Pulmonary artery endothelial cell (primary cell): ENCODE measurements around the gene RBM47. TPM values are rescaled to one million over a fixed set of nuclear protein-coding genes. Genes with fewer than 3 reads are reported as not detected.

Experiments used
- DNase-seq: peaks from one replicate; pipeline ENCODE4 v3.0.0-alpha.2; 2011; ENCODE audit warnings: low read depth, low spot score
- total RNA-seq: library from RNA; depleted of rRNA; stranded (reverse); fragments of >200 nt; gene quantifications from 2 replicates; pipeline ENCODE4 v1.2.3, GENCODE V29; 2014

RBM47 gene
- total RNA-seq, 1 donor from 2014 or later: 0.20 TPM

- DNase-seq: no peak
Measured at GRCh38 chr4:40592034-40592433, 37.6 kb downstream of the RBM47 start.

DNA sequence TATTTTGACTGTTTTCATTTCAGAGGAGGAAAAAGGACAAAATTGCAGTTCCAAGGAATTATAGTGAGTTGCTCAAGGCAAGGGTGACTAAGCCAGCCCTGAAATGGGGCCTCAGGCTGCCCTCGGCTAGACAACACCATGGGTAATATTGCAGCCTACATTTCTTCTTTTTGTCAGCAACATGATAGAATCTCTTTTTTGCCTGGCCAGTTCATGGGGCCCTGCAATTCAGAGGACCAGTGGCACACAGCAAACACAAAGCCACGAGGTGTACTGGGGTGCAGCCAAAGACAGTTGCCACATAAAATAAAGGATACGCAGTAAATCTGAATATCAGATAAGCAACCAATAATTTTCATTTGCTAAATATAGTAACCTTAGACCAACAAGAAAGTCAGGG, 41.8 kb downstream of the RBM47 start:
- DNase-seq: no peak

- DNase-seq: no peak
Measured at GRCh38 chr4:40587351-40587750, 42.3 kb downstream of the RBM47 start.

DNA sequence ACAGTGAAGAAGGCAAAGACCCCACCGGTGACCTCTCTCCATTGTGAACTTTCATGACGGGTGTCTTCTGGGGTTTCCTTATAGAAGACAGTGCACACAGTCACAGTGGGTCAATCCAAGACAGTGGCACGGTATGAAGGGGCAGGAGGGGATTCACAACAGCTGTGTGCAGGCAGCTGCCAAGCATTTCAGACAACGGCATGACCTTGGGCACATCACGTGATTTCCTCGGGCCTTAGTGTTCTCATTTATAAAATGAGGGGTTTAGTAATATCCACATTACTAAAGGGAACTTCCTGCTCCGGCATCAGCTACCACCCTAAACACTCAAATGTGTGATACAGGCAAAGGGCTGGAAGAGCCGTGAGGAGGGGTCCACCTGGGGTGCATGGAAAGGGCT, 42.9 kb downstream of the RBM47 start:
- DNase-seq: no peak

GRCh38 chr4:40586034-40586433, 43.6 kb downstream of the RBM47 start:
- no peak for DNase-seq

GRCh38 chr4:40585201-40585799, 44.4 kb downstream of the RBM47 start:
- DNase-seq: no peak

DNA sequence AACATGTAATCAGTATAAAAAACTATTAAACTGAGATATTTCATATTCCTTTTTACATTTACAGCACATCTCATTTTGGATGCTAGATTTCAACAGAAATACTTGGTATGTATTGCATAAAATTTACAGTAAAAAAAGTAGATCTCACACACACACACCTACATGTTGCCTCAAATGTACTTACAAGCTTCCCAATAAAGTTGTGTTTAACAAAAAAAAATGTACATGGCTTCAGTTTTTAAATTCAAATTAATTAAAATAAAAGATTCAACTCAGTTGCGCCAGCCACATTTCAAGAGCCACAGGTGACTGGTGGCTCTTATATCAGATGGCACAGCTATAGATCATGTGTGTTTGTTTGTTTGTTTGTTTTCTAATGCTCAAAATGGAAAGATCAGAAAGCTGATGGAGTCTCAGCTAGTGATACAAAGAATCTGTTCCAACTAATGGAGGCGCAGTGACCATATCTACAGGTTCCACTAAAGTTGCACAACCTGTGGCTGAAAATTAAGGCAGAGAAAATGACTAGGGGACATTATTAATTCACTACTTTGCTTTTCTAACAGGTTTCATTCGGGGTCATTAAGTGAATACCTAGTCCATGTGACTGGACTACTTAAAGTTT, 45.0 kb downstream of the RBM47 start:
- DNase-seq: no peak

GRCh38 chr4:40583850-40584439, 45.7 kb downstream of the RBM47 start:
- DNase-seq: no peak

DNA sequence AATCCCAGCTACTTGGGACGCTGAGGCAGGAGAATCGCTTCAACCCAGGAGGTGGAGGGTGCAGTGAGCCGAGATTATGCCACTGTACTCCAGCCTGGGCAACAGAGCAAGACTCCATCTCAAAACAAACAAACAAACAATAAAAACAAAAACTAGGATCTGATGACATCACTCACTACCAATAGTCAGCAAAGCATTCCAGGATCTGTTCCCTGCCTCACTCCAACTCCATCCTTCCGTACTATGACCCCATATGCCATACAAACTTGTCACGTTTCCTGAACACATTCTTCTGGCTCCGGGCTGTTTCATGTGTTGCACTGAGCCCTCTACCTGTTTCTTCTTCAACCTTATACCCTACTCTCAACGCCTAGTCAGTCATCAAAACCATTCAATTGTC, 47.3 kb downstream of the RBM47 start:
- no peak for DNase-seq

- no peak for DNase-seq
Measured at GRCh38 chr4:40581254-40582140, 48.2 kb downstream of the RBM47 start.

GRCh38 chr4:40579983-40580382, 49.7 kb downstream of the RBM47 start:
- DNase-seq: no peak

- DNase-seq: no peak
Measured at GRCh38 chr4:40577588-40578253, 51.9 kb downstream of the RBM47 start.

DNA sequence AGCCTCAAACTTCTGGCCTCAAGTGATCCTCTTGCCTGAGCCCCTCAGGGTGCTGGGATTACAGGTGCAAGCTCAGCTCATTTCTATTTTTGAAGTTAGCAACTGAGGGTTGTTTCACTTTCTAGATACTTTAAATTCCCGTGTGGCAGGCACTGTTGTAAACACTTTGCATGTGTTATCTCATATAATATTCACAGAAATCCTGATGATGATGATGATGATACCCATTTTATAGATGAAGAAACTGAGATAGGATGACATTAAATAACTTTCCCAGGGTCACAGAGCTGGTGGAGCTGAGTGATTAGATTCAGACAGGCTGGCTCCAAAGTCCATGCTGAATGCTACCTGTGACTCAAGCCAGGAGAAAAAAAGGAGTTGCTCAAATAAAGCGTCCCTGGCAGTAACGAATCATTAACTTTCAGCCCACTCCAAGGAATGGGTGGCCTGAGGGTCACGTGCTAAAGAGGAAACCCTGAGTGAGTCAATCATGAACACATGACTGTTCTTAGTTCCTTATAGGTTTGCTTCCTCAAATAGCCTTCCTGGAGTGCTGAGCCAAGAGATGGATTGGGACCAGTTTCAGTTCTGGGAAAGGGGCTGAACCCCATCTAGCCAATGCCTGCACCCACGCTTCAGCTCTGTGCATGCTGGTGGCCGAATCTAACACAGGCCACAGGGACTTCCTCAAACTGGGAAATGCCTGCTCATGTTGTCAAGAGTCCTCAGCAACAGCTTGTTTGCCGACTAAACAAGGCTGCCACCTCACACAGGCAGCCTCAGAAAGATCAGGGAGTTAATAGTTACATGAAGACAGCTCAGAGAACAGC, 52.8 kb downstream of the RBM47 start:
- peak; percentile 36 for DNase-seq

DNA sequence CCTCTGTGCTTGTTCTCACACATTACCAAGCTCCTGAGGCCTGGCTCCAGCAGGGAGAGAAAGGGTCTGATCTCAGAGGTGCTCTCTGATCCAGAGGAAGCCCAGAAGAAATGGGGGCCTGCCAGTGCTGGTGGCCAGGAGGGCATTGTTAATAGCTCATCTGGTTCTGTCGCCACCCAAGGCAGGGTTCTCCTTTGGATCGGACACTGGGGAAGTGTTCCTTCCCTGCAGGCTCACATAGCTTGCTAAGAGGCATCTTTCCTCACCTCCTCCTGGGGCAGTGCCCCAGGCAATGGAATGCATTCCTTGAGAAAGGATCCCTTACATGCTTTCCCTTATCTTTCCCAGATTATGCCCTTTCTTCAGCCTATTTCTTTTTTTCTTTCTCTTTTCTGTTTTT, 53.8 kb downstream of the RBM47 start:
- DNase-seq: no peak

- DNase-seq: no peak
Measured at GRCh38 chr4:40573593-40574311, 55.9 kb downstream of the RBM47 start.

DNA sequence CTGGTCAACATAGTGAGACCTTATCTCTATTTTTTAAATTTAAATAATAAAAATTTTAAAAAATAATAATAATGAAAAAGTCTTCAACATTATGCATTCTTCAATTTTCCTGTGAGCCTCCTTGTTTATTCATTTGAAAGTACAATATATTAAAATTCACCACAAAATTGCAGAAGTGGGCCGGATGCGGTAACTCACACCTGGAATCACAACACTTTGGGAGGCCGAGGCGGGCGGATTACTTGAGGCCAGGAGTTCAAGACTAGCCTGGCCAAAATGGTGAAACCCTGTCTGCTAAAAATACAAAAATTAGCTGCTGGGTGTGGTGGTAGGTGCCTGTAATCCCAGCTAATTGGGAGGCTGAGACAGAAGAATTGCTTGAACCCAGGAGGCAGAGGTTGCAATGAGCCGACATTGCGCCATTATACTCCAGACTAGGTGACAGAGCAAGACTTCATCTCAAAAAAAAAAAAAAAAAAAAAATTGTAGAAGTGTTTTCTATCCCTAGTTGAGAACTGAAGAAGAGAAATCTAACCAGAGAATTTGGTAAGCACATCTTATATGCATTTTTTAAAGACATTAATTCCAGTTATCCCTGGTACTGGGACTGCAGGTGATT, 56.9 kb downstream of the RBM47 start:
- no peak for DNase-seq

DNA sequence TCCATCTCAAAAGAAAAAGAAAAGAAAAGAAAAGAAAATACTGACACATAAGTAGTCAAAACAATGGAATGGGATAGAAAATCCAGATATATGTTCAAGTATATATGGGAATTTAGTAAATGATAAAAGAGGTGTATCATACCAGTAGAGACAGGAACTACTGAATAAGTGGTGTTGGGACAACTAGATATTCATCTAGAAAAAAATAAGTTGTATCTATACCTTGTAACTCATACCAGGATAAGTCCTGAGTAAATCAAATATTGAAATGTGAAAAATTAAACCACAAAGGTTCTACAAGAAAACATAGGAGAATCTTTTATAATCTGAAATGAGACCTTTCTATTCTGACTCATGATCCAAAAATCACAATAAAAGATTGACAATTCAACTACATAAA, 58.5 kb downstream of the RBM47 start:
- DNase-seq: no peak

GRCh38 chr4:40570348-40571077, 59.2 kb downstream of the RBM47 start:
- no peak for DNase-seq
